Measurements from ENCODE around the gene GGCX. TPM values are rescaled to one million over a fixed set of nuclear protein-coding genes. Genes with fewer than 3 reads are reported as not detected.

The GGCX gene
- total and polyA plus RNA-seq, 2 of the 4 experiments (the other 2 are of a cell fraction) = 35.0 to 39.4 TPM

- TF ChIP-seq, protein P1, sequence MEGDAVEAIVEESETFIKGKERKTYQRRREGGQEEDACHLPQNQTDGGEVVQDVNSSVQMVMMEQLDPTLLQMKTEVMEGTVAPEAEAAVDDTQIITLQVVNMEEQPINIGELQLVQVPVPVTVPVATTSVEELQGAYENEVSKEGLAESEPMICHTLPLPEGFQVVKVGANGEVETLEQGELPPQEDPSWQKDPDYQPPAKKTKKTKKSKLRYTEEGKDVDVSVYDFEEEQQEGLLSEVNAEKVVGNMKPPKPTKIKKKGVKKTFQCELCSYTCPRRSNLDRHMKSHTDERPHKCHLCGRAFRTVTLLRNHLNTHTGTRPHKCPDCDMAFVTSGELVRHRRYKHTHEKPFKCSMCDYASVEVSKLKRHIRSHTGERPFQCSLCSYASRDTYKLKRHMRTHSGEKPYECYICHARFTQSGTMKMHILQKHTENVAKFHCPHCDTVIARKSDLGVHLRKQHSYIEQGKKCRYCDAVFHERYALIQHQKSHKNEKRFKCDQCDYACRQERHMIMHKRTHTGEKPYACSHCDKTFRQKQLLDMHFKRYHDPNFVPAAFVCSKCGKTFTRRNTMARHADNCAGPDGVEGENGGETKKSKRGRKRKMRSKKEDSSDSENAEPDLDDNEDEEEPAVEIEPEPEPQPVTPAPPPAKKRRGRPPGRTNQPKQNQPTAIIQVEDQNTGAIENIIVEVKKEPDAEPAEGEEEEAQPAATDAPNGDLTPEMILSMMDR (conservative IDR thresholded peaks at IDR 0.05; ENCODE audit: low read depth, low read length) = no peak
These were observed 63.2 kb downstream of the GGCX start (continued) for GRCh38 chr2:85497944-85498630.

DNA sequence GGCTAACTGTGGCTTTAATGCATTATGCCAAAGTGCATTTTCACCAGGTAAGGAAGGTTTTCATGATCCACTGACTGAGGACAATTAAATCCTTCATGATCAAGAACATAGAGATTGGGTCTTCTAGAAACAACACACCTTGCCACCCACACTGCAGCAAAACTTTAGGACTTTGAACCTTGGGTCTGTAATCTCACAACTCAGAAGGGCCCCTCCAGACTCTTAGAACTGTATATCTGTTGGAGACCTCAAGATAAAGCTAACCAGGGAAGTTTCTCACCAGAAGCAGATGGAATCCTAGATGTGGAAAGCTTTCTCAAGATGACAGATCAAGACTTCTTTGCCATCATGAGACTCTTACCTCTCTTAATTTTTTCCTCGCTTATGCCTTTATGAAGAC lies 64.9 kb downstream of the GGCX start:
- Histone ChIP-seq H3K36me3 (ENCODE audit: control insufficient read depth, insufficient read depth, low read length) (no peaks in the 10 kb centered on the region), H3K27ac (ENCODE audit: insufficient read depth, low read length) (no peak overlapping the region), H2BK15ac (ENCODE audit: low read depth, low read length) (0 out of 3 replicates have a peak overlapping the region, but pooled peaks have one; percentile 44), H4K8ac (ENCODE audit: low read depth in 2 of 2, low read length in 2 of 2) (no peak overlapping the region), H2BK120ac (ENCODE audit: low read depth, low read length) (no peak overlapping the region), H4K91ac (ENCODE audit: insufficient read depth, low read depth, low read length) (no peak overlapping the region), H2AFZ (replicated peaks; ENCODE audit: low read length, poor library complexity) (no peak overlapping the region), H3K14ac (replicated peaks; ENCODE audit: low read depth, low read length) (no peak overlapping the region), H3K18ac (ENCODE audit: low read depth, low read length) (no peak overlapping the region), H2BK5ac (ENCODE audit: low read depth, low read length, poor library complexity, severe bottlenecking) (no peak overlapping the region), H2AK5ac (ENCODE audit: low read depth, low read length) (no peak overlapping the region), H2BK20ac (ENCODE audit: low read depth, low read length) (0 out of 2 replicates have a peak overlapping the region, but pooled peaks have one; percentile 44), H3K79me1 (ENCODE audit: low read depth in 1 of 2, low read length in 2 of 2) (no peaks in the 10 kb centered on the region; a peak in 1 of 4 replicates), H4K20me1 (ENCODE audit: insufficient read depth, low read length) (no peaks in the 10 kb centered on the region), H3K4me1 (ENCODE audit: control insufficient read depth, insufficient read depth, low read length) (peaks cover 4% of the 10 kb centered on the region; the same call in 1 of the 2 replicates), H3K4me2 (ENCODE audit: low read depth, low read length) (no peak overlapping the region), H3K56ac (ENCODE audit: extremely low read depth, insufficient read depth, low read length) (no peak overlapping the region), H3K4ac (ENCODE audit: low read depth, low read length) (no peak overlapping the region), H3K9ac (ENCODE audit: low read depth, low read length) (no peak overlapping the region), H3K9me1 (ENCODE audit: insufficient read depth, low read length) (peaks cover 10% of the 10 kb centered on the region; the same call in 1 of the 2 replicates), H3K4me3 (ENCODE audit: insufficient read depth, low read depth, low read length) (no peak overlapping the region), H2AK9ac (replicated peaks; ENCODE audit: low read depth, low read length, poor library complexity) (no peak overlapping the region), H4K5ac (ENCODE audit: low read depth, low read length) (no peak overlapping the region), H3K27me3 (ENCODE audit: control insufficient read depth, insufficient read depth, low read length) (no peaks in the 10 kb centered on the region), H3K9me3 (ENCODE audit: control insufficient read depth, insufficient read depth, low read length) (no peaks in the 10 kb centered on the region), H3K23ac (ENCODE audit: low read depth, low read length) (no peak overlapping the region)
- intact Hi-C loops (cut with micrococcal nuclease) = loop anchor here (5.0 kb wide), 2 partner anchors 41 to 44 kb away; partner anchors contain the start of gene MAT2A
- no CpG with 5 or more reads among the region's 1 CpG for WGBS, 2 experiments (ENCODE audit: extremely low coverage in 2 of 2, insufficient read length in 1 of 2)
- ATAC-seq (ENCODE audit: low read depth) (no peak), DNase-seq (no peak)
- CTCF ChIA-PET = no interaction called here
- no TSS peak for BruUV-seq (replicated peaks)
- POLR2A ChIA-PET (ENCODE audit: unreplicated experiment) = no interaction called here
- dilution Hi-C loops (cut with HindIII; ENCODE audit: low sequenced_read_pairs, unreplicated experiment) = no loop called here
- no peak for TF ChIP-seq NFE2L2 (IDR thresholded peaks at IDR 0.05; ENCODE audit: low read depth, low read length)
- TF ChIP-seq, protein P2, sequence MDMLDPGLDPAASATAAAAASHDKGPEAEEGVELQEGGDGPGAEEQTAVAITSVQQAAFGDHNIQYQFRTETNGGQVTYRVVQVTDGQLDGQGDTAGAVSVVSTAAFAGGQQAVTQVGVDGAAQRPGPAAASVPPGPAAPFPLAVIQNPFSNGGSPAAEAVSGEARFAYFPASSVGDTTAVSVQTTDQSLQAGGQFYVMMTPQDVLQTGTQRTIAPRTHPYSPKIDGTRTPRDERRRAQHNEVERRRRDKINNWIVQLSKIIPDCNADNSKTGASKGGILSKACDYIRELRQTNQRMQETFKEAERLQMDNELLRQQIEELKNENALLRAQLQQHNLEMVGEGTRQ (IDR thresholded peaks at IDR 0.05; ENCODE audit: low read depth, low read length) = no peak
- in situ Hi-C loops (cut with MboI; ENCODE audit: low sequenced_read_pairs) = no loop called here

All from IMR-90 (cell line).